OCI-M2 (cell line): ENCODE results near the gene C19orf73.
A peak's percentile ranks its signal among the peaks of the same experiment; 100 is the strongest.

ENCODE experiments used
- DNase-seq: peaks from one replicate; lab custom pipeline; 2025; ENCODE audit not compliant: unreplicated experiment; lab: John Stamatoyannopoulos, UW

The C19orf73 gene, protein sequence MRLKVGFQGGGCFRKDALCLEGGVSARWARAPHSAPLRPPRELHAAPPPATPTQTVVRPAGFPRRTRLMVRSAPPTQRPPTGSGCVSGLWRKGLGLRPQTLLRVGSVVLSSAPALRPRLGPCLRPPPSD

GRCh38 chr19:49118565-49119410 is at the start of gene C19orf73:
TSS of gene C19orf73 (minus strand) at chr19:49119143. CDS start at chr19:49119022, 121 bp downstream.
- DNase-seq, result peak; percentile 91

- no peak for DNase-seq
Observed at GRCh38 chr19:49168421-49168820, 49.5 kb upstream of the C19orf73 start.

- DNase-seq, result no peak
Observed at GRCh38 chr19:49167857-49168409, 49.0 kb upstream of the C19orf73 start.

- DNase-seq, result no peak
Observed at GRCh38 chr19:49165865-49166301, 46.9 kb upstream of the C19orf73 start.

GRCh38 chr19:49165111-49165750 is 46.3 kb upstream of the C19orf73 start:
- no peak for DNase-seq

- DNase-seq, result no peak
Observed at GRCh38 chr19:49161987-49162386, 43.0 kb upstream of the C19orf73 start.

DNA sequence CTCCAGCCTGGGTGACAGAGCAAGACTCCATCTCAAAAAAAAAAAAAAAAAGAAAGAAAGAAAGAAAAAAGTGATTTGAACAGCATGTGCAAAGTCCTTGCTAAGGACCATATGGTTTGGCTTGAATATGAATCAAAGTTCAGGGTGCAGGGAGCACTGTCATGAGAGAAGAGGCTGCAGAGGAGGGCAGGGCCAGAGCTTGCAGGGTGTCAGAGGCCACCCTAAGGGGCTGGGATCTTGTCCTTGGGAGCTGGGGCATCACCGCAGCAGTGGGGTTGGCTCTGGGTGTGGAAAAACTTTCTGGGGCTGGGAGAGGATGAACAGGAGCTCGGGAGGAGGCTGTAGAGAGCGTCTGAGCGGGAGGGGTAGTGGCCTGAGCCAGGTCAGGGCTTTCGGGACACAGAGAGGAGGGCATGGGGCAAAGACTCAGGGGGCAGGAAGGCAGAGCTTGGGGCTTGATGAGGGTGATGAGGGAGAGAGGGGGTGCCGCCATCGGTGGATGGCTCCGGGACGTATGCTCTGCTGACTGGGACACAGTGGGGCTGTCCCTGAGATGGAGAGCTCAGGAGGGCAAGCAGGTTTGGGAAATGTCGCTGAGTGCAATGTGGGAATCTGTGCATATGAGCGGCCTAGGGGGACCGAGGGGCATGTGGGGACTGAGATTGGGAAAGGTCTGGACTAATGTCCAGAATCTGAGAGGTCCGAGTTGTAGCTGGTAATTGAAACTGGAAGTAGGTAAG is 41.7 kb upstream of the C19orf73 start:
- no peak for DNase-seq

- DNase-seq, result peak; percentile 51
Observed at GRCh38 chr19:49157445-49158224, 38.7 kb upstream of the C19orf73 start, which contains the start of gene TRPM4. TSS of gene TRPM4 (plus strand) at chr19:49157792. CDS start at chr19:49157867, 75 bp downstream.

DNA sequence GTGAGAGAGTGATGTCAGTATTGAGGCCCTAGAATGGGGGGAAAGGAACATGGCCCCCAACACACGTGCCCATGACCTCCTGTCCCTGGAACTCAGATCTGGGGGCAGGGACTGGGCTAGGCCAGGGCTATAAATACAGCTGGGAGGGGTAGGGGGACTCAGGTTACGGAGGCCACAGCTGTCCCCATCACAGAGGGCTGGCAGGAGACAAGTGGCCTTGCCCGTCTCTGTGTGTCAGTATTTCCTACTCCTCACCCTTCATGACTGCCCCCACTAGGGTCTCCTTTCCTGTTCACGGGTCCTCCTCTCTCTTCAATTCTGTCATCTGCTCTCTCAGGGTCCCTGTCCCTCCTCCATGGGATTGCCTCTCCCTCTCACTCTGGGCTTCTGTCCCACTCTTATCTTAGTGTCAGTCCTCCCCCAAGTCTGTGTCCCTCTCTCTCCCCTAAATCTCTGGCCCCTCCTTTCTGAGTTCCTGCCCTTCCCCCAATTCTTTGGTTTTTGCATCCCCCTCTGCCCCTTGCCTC is 36.9 kb upstream of the C19orf73 start:
- no peak for DNase-seq

DNA sequence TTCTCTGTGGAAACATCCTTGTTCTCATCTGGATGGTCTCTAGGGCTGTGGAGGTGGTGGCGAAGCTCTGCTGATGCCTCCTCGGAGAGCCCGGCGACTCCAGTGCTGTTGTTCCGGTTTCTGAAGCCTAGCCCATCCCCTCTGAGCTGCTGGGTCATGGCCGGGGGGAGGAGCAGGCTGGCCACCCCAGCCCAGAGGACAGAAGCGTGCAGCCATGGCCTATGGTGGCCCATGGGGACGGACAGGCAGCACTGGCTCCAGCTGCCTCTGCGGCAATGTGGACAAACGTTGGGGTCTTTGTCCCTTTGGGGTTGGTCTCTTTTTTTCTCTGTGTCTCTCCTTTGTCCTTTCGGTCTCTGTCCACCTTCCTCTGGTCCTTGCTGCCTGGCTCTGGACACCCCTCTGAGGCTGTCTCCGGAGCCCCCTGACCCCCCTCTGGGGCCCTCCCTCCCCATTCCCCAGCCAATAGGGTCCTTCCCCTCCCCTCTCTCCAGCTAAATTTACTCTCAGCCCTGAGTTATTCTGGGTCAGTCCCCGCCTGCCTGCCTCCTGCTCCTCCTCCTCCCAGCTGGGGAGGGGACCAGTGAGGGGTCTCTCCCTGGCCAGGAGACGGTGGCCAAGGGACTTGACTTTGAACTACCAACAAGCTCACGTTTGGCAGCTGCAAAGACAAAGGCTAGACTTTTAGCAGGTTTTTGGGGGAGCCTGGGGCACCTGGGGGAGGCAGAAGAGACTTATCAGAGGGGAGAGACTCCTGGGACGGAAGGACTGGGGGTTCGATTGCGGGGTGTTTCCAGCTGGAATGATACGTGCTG is 36.3 kb upstream of the C19orf73 start, which contains the start of gene HRC:
TSS of gene HRC (minus strand) at position 392 of the 815 bp plus-strand sequence. CDS start at position 233, 159 bp downstream.
- DNase-seq, result no peak

- no peak for DNase-seq
Observed at GRCh38 chr19:49154279-49154678, 35.3 kb upstream of the C19orf73 start.

DNA sequence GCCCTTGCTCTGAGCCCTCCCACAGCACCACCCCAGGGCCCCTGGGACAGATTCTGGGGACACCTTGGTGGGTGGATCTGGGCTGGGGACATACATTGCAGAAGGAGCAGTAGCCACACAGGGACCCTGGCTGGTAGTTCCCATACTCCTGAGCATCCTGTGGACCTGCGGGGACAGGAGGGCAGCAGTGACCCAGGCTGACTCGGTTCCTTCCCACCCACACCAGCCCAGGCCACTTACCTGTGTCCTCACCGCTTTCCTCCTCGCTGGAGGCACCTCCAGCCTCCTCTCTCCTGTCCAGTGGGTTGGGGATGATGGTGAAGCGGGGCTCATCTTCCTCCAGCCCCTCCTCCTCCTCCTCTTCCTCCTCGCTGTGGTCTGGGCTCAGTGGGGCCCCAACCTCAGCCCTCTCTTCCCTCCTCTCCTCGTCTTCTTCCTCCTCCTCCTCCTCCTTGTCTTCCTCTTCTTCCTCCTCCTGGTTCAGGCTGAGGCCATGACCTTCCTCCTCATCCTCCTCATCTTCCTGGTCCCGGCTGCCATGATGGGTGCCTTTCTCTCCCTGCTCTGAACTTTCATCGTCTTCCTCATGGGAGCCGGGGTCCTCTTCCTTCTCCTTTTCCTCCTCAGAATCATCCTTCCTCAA is 34.3 kb upstream of the C19orf73 start:
- DNase-seq, result no peak

DNA sequence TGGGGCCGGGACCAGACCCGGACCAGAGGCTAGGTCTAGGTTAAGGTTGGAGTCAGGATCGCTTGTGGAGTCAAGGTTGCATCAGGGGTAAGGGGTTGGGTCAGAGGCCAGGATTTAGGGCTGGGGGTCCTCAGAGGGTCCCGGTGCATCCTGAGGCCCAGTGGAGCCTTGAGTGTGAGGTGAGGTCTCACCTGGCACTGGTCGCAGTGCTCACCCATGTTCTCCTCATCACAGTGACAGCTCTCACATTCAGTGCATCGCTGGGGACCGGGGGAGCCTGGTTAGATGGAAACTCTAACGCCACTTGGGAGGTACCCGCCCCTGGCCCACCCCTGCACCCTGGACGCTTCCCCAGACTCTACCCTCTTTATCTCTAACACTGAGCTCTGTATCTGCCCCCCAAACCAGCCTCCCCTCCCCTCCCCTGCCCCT is 33.2 kb upstream of the C19orf73 start:
- DNase-seq, result no peak

DNA sequence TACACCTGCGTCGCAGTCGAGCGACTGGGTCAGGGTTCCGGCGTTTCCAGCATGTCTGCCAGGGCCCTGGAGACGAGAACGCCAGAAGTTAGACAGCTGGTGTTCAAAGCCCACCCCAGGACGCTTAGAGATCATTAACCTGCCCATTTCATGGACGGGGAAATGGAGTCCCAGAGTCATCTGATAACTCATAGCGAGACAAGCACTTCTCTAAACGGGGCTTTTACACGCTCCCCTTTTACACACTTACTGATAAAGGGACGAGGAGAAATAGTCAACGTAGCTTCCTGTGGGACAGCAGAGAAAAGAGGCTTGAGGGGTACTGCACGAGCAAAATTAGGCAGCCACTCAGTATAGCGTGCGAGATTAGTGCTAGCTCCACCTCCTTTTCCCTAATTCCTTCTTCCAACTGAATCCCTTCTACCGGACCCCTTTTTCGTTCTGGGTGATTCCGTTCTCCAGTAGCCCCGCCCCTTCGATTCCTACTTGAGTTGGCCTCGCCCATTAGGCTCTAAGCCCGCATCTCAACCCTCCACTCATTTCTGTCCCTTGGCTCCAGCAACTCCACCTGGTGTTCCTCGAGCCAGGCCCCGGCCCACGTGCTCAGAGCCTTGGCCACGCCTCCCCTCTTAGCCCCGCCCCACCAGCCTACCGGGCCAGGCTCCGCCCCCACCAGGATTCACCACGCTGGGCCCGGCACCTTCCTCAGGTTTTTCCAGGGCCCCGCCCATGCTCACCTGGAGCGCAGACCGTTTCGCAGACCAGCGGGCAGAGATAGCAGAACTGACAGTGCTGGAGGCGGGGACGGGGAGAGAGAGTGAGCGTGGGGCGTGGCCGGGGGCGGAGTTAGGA is 32.5 kb upstream of the C19orf73 start:
- DNase-seq, result peak; percentile 94

GRCh38 chr19:49150944-49151243 is 32.0 kb upstream of the C19orf73 start:
- no peak for DNase-seq

- peak; percentile 79 for DNase-seq
Observed at GRCh38 chr19:49150106-49150943, 31.4 kb upstream of the C19orf73 start.

GRCh38 chr19:49149652-49150105 is 30.7 kb upstream of the C19orf73 start:
- no peak for DNase-seq
